GM23248 (cell line): ENCODE data around the gene TPP1.

Experiments used
- EZH2 ChIP-seq: fragments of 200-600 bp; sonication (generic); IDR thresholded peaks from 2 replicates; pipeline ENCODE4 v1.6.1; 2018; ENCODE audit warnings: antibody characterized with exemption, mild to moderate bottlenecking; ENCODE audit not compliant: insufficient read depth, poor library complexity, severe bottlenecking
- EZH2phosphoT487 ChIP-seq: fragments of 200-600 bp; sonication (generic); IDR thresholded peaks from 2 replicates; pipeline ENCODE4 v1.6.1; 2018; ENCODE audit warnings: antibody characterized with exemption, moderate library complexity, mild to moderate bottlenecking, low read depth; ENCODE audit not compliant: insufficient read depth

DNA sequence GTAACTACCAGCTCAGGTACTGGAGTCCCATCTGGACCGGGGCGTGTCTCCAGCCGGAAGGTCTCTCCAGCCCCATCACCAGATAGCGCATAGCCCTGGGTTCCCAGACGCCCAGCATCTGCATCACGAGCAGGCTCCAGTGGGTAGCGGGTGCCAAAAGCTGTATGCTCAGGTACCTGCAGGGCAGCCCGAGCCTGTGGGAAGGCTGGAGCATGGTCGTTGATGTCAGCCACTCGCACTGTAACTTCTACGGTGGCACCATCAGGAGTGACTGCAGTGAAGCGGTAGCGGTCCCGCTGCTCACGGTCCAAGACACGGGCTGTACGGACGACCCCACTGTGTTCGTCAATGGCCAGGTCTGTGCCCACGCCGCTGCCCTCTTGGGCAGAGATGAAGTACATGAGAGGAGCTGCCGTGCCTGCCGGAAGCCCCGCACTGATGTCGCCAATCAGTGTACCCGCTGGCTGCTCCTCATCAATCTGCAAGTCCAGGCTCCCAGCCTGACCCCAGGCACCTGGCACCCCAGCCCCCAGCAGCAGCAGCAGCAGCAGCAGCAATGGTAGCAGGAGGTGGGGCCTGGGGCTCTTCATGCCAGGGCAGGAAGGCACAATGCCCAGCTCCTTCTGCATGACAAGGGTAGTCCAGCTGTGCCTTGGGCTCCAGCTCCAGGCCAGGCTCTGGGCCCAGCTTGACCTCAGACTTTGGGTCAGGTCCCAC is 21.9 kb upstream of the TPP1 start:
- TF ChIP-seq EZH2 (no peak), EZH2phosphoT487 (no peak)
